Thyroid gland (tissue), 4 donors: ENCODE data around the gene RALBP1.

Experiments used
- CTCF ChIP-seq, 6 experiments: fragments of 200-600 bp in 3 of 6; fragments of 450-650 bp in 3 of 6; sonication (generic) in 3 of 6; IDR thresholded peaks; one replicate each; pipeline ENCODE4 v1.5.1; 2016 to 2019; ENCODE audit warnings: antibody characterized with exemption in 6 of 6, mild to moderate bottlenecking in 2 of 6, inconsistent platforms in 1 of 6, moderate library complexity in 1 of 6
- POLR2A ChIP-seq, 2 donors: fragments of 450-650 bp; IDR thresholded peaks; one replicate each; pipeline ENCODE4 v1.6.1; 2017; ENCODE audit warnings: antibody characterized with exemption in 2 of 2, mild to moderate bottlenecking in 2 of 2, moderate library complexity in 1 of 2

DNA sequence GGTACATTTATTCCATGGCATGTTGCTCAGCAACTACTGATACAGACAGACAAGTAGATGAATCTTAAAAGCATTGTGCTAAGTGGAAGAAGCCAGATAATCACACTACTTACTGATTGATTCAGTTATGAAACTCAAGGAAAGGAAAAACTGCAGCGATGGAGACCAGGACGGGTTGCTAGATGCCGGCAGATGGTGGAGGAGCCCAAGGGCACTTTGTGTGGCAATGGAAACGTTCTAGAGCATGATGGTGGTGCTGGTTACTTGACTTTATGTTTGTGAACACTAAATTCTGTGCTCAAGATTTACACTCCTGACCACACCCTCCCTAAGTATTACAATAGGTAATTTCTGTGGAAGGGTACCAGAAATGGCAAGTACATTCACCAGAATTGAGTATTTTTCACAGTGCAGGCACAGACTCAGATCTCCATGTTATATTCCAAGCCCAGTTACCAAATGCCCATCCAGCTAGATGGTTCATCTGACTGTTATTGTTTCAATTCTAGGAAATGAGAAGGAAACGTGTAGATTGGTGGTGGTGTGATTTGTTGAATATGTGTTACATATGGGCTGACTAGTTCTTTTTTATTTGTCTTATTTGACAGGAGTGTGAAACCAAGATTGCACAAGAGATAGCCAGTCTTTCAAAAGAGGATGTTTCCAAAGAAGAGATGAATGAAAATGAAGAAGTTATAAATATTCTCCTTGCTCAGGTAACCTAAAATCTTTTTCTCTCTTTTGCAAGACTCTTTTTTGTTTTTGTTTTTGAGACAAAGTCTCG lies 55.1 kb downstream of the RALBP1 start:
- TF ChIP-seq CTCF (IDR thresholded peaks at IDR 0.05) (no peak), POLR2A (IDR thresholded peaks at IDR 0.05) (no peak)
